Measurements from ENCODE around the gene SUV39H1. TPM values are rescaled to one million over a fixed set of nuclear protein-coding genes. Genes with fewer than 3 reads are reported as not detected.
A peak's percentile ranks its signal among the peaks of the same experiment; 100 is the strongest.

Gene SUV39H1
- total and polyA plus RNA-seq, 2 of the 13 experiments (the other 11 are each of a cell fraction or from before 2014, with no cell fraction given) = 5.2 to 10.1 TPM

DNA sequence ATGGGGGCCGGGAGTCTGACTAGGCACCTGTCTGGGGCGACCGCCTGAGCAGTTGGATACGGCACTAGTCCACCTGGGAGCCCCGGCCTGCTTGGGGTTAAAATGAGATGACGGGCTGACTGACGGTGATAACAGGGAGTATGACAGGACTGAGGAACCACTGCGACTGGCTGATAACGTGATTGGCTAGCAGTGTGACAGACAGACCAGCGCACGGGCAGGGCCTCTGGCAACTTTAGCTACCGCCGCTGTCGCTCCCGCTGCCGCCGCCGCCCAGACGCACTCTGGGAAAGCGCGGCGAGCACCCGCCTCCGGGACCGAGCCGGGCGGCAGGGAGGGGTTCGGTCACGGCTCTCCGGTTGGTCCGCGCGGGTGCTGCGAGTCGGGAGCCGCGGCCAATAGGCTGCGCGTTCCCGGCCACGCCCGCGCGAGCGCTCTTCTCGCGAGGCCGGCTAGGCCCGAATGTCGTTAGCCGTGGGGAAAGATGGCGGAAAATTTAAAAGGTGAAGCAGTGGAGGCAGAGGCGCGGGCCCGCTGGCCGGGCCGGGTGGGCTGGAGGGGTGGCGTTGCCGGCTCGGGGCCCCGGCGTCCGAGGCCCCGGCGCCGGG is at the start of gene SUV39H1 (continued):
- TF ChIP-seq, protein P1, sequence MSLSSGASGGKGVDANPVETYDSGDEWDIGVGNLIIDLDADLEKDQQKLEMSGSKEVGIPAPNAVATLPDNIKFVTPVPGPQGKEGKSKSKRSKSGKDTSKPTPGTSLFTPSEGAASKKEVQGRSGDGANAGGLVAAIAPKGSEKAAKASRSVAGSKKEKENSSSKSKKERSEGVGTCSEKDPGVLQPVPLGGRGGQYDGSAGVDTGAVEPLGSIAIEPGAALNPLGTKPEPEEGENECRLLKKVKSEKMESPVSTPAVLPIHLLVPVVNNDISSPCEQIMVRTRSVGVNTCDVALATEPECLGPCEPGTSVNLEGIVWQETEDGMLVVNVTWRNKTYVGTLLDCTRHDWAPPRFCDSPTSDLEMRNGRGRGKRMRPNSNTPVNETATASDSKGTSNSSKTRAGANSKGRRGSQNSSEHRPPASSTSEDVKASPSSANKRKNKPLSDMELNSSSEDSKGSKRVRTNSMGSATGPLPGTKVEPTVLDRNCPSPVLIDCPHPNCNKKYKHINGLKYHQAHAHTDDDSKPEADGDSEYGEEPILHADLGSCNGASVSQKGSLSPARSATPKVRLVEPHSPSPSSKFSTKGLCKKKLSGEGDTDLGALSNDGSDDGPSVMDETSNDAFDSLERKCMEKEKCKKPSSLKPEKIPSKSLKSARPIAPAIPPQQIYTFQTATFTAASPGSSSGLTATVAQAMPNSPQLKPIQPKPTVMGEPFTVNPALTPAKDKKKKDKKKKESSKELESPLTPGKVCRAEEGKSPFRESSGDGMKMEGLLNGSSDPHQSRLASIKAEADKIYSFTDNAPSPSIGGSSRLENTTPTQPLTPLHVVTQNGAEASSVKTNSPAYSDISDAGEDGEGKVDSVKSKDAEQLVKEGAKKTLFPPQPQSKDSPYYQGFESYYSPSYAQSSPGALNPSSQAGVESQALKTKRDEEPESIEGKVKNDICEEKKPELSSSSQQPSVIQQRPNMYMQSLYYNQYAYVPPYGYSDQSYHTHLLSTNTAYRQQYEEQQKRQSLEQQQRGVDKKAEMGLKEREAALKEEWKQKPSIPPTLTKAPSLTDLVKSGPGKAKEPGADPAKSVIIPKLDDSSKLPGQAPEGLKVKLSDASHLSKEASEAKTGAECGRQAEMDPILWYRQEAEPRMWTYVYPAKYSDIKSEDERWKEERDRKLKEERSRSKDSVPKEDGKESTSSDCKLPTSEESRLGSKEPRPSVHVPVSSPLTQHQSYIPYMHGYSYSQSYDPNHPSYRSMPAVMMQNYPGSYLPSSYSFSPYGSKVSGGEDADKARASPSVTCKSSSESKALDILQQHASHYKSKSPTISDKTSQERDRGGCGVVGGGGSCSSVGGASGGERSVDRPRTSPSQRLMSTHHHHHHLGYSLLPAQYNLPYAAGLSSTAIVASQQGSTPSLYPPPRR (CRISPR knock-in tag; IDR thresholded peaks at IDR 0.05; ENCODE audit: borderline replicate concordance) = peak; percentile 34; the same call in 1 of the 2 replicates
- TF ChIP-seq ETV5 (CRISPR knock-in tag; IDR thresholded peaks at IDR 0.05; ENCODE audit: borderline replicate concordance) (no peak), MIXL1 (CRISPR knock-in tag; IDR thresholded peaks at IDR 0.05) (no peak), KDM5A (IDR thresholded peaks at IDR 0.05; ENCODE audit: borderline replicate concordance, low read length) (peak; percentile 66; the same call in 1 of the 2 replicates), FOSL1 (CRISPR knock-in tag; IDR thresholded peaks at IDR 0.05; ENCODE audit: borderline replicate concordance) (no peak), SOX5 (CRISPR knock-in tag; IDR thresholded peaks at IDR 0.05; ENCODE audit: borderline replicate concordance) (no peak), TAF1 (CRISPR knock-in tag; IDR thresholded peaks at IDR 0.05) (peak; percentile 56; the same call in 1 of the 2 replicates), MTA1 (CRISPR knock-in tag; IDR thresholded peaks at IDR 0.05; ENCODE audit: borderline replicate concordance) (0 out of 2 replicates have a peak, but pooled peaks have one; percentile 31), HOXA3 (CRISPR knock-in tag; IDR thresholded peaks at IDR 0.05) (peak; percentile 34; the same call in 1 of the 2 replicates), CHD2 (IDR thresholded peaks at IDR 0.05; ENCODE audit: low read depth, low read length) (peak; percentile 96)
- TF ChIP-seq, protein P2, sequence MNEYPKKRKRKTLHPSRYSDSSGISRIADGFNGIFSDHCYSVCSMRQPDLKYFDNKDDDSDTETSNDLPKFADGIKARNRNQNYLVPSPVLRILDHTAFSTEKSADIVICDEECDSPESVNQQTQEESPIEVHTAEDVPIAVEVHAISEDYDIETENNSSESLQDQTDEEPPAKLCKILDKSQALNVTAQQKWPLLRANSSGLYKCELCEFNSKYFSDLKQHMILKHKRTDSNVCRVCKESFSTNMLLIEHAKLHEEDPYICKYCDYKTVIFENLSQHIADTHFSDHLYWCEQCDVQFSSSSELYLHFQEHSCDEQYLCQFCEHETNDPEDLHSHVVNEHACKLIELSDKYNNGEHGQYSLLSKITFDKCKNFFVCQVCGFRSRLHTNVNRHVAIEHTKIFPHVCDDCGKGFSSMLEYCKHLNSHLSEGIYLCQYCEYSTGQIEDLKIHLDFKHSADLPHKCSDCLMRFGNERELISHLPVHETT (CRISPR knock-in tag; conservative IDR thresholded peaks at IDR 0.05) = peak; percentile 53; the same call in 1 of the 2 replicates
- TF ChIP-seq, protein P3, sequence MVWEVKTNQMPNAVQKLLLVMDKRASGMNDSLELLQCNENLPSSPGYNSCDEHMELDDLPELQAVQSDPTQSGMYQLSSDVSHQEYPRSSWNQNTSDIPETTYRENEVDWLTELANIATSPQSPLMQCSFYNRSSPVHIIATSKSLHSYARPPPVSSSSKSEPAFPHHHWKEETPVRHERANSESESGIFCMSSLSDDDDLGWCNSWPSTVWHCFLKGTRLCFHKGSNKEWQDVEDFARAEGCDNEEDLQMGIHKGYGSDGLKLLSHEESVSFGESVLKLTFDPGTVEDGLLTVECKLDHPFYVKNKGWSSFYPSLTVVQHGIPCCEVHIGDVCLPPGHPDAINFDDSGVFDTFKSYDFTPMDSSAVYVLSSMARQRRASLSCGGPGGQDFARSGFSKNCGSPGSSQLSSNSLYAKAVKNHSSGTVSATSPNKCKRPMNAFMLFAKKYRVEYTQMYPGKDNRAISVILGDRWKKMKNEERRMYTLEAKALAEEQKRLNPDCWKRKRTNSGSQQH (CRISPR knock-in tag; IDR thresholded peaks at IDR 0.05; ENCODE audit: low read depth) = peak; percentile 80; the same call in 1 of the 2 replicates
- TF ChIP-seq, protein P4, sequence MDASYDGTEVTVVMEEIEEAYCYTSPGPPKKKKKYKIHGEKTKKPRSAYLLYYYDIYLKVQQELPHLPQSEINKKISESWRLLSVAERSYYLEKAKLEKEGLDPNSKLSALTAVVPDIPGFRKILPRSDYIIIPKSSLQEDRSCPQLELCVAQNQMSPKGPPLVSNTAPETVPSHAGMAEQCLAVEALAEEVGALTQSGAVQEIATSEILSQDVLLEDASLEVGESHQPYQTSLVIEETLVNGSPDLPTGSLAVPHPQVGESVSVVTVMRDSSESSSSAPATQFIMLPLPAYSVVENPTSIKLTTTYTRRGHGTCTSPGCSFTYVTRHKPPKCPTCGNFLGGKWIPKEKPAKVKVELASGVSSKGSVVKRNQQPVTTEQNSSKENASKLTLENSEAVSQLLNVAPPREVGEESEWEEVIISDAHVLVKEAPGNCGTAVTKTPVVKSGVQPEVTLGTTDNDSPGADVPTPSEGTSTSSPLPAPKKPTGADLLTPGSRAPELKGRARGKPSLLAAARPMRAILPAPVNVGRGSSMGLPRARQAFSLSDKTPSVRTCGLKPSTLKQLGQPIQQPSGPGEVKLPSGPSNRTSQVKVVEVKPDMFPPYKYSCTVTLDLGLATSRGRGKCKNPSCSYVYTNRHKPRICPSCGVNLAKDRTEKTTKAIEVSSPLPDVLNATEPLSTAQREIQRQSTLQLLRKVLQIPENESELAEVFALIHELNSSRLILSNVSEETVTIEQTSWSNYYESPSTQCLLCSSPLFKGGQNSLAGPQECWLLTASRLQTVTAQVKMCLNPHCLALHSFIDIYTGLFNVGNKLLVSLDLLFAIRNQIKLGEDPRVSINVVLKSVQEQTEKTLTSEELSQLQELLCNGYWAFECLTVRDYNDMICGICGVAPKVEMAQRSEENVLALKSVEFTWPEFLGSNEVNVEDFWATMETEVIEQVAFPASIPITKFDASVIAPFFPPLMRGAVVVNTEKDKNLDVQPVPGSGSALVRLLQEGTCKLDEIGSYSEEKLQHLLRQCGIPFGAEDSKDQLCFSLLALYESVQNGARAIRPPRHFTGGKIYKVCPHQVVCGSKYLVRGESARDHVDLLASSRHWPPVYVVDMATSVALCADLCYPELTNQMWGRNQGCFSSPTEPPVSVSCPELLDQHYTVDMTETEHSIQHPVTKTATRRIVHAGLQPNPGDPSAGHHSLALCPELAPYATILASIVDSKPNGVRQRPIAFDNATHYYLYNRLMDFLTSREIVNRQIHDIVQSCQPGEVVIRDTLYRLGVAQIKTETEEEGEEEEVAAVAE (CRISPR knock-in tag; IDR thresholded peaks at IDR 0.05; ENCODE audit: borderline replicate concordance) = no peak
- TF ChIP-seq, protein P5, sequence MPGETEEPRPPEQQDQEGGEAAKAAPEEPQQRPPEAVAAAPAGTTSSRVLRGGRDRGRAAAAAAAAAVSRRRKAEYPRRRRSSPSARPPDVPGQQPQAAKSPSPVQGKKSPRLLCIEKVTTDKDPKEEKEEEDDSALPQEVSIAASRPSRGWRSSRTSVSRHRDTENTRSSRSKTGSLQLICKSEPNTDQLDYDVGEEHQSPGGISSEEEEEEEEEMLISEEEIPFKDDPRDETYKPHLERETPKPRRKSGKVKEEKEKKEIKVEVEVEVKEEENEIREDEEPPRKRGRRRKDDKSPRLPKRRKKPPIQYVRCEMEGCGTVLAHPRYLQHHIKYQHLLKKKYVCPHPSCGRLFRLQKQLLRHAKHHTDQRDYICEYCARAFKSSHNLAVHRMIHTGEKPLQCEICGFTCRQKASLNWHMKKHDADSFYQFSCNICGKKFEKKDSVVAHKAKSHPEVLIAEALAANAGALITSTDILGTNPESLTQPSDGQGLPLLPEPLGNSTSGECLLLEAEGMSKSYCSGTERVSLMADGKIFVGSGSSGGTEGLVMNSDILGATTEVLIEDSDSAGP (CRISPR knock-in tag; IDR thresholded peaks at IDR 0.05; ENCODE audit: borderline replicate concordance) = peak; percentile 15; the same call in 1 of the 2 replicates
